ENCODE data around the gene FAM107B. TPM values are rescaled to one million over a fixed set of nuclear protein-coding genes. Genes with fewer than 3 reads are reported as not detected.

Gene FAM107B
- total and polyA plus RNA-seq, 2 experiments from 2014 or later, result 11.0 to 17.6 TPM

GRCh38 chr10:14723052-14723689, 51.5 kb downstream of the FAM107B start:
- H3K27ac Mint-ChIP-seq, result no peak overlapping the region
- no peaks in the 10 kb centered on the region for H3K4me1 Mint-ChIP-seq
- Histone ChIP-seq H2AFZ (no peak overlapping the region), H4K20me1 (replicated peaks; ENCODE audit: insufficient read depth) (no peaks in the 10 kb centered on the region), H3K9me2 (ENCODE audit: insufficient read depth) (0 out of 2 replicates have a peak, but pooled peaks cover 4% of the 10 kb centered on the region), H3K27ac (ENCODE audit: low read depth) (no peak overlapping the region), H3K4me1 (ENCODE audit: insufficient read depth) (no peaks in the 10 kb centered on the region), H3F3A (replicated peaks; ENCODE audit: low read depth) (no peaks in the 10 kb centered on the region), H3K27me3 (ENCODE audit: insufficient read depth) (no peaks in the 10 kb centered on the region), H3K79me2 (replicated peaks; ENCODE audit: insufficient read depth) (no peaks in the 10 kb centered on the region), H3K4me3 (no peak overlapping the region), H3K4me2 (no peak overlapping the region), H3K36me3 (ENCODE audit: insufficient read depth) (no peaks in the 10 kb centered on the region)
- H3K27me3 Mint-ChIP-seq (ENCODE audit: insufficient read depth, low read depth, poor library complexity), result peaks cover 4% of the 10 kb centered on the region
- H3K4me3 Mint-ChIP-seq, result no peak overlapping the region
- no peaks in the 10 kb centered on the region for H3K36me3 Mint-ChIP-seq (ENCODE audit: low read depth)
- TF ChIP-seq ZNF462 (CRISPR knock-in tag; IDR thresholded peaks at IDR 0.05) (no peak), JUNB (IDR thresholded peaks at IDR 0.05; ENCODE audit: unreplicated experiment) (no peak), EZH2 (IDR thresholded peaks at IDR 0.05; ENCODE audit: low read depth, unreplicated experiment) (no peak), ZNF331 (CRISPR knock-in tag; IDR thresholded peaks at IDR 0.05; ENCODE audit: low read depth) (no peak), EZH2phosphoT487 (IDR thresholded peaks at IDR 0.05; ENCODE audit: unreplicated experiment) (no peak), NANOG (IDR thresholded peaks at IDR 0.05; ENCODE audit: borderline replicate concordance) (no peak), ZNF114 (CRISPR knock-in tag; IDR thresholded peaks at IDR 0.05) (no peak), REST (IDR thresholded peaks at IDR 0.05; ENCODE audit: unreplicated experiment) (no peak)
- TF ChIP-seq, protein P1, sequence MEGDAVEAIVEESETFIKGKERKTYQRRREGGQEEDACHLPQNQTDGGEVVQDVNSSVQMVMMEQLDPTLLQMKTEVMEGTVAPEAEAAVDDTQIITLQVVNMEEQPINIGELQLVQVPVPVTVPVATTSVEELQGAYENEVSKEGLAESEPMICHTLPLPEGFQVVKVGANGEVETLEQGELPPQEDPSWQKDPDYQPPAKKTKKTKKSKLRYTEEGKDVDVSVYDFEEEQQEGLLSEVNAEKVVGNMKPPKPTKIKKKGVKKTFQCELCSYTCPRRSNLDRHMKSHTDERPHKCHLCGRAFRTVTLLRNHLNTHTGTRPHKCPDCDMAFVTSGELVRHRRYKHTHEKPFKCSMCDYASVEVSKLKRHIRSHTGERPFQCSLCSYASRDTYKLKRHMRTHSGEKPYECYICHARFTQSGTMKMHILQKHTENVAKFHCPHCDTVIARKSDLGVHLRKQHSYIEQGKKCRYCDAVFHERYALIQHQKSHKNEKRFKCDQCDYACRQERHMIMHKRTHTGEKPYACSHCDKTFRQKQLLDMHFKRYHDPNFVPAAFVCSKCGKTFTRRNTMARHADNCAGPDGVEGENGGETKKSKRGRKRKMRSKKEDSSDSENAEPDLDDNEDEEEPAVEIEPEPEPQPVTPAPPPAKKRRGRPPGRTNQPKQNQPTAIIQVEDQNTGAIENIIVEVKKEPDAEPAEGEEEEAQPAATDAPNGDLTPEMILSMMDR (conservative IDR thresholded peaks at IDR 0.05; ENCODE audit: low read depth in 2 of 2), result no peak
- TF ChIP-seq, protein P2, sequence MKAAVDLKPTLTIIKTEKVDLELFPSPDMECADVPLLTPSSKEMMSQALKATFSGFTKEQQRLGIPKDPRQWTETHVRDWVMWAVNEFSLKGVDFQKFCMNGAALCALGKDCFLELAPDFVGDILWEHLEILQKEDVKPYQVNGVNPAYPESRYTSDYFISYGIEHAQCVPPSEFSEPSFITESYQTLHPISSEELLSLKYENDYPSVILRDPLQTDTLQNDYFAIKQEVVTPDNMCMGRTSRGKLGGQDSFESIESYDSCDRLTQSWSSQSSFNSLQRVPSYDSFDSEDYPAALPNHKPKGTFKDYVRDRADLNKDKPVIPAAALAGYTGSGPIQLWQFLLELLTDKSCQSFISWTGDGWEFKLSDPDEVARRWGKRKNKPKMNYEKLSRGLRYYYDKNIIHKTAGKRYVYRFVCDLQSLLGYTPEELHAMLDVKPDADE (IDR thresholded peaks at IDR 0.05), result no peak
- H3K9me3 Mint-ChIP-seq, result peaks cover 17% of the 10 kb centered on the region; the same call in 2 of the 3 replicates
- ATAC-seq, result no peak
- no peak for DNase-seq (ENCODE audit: low spot score)

All from GM23338 (cell line).